ENCODE data around the gene PTPRU.

PTPRU gene

GRCh38 chr1:29342351-29342750 is 106.0 kb downstream of the PTPRU start:
- DNase-seq = no peak

DNA sequence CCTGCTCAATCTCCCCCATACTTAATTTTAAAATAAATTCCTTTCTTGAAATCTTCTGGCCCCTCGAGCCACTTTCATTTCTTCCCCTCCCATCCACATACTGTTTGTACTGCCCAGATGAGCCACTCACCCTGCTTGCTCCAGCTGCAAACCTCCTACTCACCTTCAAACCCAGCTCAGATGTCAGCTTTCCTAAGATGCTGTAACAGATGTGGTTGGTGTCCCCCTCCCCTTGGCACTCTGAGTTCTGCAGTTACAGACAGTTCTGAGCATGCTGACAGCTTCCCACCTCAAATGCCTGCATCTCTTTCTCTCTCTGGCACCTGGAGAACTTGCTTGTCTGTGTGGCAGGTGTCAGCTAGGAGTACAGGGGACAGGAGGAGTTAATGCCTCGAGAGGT is 106.7 kb downstream of the PTPRU start:
- DNase-seq = no peak

DNA sequence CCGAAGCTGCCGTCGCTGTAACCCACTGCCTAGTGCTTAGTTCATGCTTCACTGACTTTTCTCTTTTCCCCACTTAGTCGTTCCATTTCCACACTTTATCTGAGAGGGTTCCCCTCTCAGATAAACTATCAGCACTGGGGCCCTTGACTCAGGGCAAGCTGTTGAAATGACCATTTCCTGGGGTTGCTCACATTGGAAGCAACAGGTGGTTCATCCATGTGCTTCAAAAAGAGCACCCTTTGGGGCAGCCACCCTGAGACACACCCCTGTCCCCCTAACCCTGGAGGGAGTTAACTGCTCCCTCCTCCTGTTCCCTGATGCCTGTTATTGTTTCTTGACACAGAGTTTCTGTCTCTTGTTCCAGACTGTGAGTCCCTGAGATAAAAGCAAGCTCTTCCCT is 107.2 kb downstream of the PTPRU start:
- no peak for DNase-seq

DNA sequence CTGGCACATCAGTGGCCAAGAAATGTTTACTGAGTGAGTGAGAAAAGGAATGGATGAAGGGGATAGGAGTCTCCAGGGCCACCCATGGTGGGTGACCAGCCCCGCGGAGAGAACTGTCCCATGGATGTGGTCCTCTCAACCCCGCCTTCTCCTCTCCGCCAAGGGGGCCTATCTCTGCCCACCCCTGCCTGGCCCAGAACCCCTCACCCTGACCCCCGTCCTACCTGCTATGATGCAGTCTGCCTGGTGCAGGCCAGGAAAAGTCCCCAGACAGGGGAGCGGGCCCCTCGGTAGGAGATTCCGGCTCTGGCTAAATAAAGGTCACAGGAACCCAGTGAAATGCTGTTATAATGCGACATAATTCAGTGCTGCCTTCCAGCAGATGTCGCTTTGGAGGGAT is 107.6 kb downstream of the PTPRU start:
- DNase-seq = no peak

- DNase-seq = no peak
These were observed 108.0 kb downstream of the PTPRU start for GRCh38 chr1:29344336-29344735.

DNA sequence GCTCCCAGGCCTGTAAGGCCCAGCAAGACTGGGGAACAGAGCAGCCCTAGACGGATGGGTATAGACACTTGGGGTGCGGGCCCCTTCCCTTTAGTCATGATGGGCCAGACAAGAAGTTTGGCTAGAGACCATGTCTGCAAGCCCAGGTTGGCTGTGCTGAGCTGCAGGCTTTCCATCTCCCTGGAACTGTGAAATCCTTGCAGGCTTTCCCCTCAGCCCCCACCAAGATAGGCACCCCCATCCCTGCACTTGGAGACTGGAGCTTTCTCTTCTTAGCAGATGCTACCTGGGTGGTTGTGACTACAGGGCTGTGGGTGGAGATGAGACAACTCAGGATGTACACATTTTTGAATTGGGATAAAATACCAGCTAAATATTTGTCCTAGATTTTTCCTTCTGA is 110.3 kb downstream of the PTPRU start:
- no peak for DNase-seq

DNA sequence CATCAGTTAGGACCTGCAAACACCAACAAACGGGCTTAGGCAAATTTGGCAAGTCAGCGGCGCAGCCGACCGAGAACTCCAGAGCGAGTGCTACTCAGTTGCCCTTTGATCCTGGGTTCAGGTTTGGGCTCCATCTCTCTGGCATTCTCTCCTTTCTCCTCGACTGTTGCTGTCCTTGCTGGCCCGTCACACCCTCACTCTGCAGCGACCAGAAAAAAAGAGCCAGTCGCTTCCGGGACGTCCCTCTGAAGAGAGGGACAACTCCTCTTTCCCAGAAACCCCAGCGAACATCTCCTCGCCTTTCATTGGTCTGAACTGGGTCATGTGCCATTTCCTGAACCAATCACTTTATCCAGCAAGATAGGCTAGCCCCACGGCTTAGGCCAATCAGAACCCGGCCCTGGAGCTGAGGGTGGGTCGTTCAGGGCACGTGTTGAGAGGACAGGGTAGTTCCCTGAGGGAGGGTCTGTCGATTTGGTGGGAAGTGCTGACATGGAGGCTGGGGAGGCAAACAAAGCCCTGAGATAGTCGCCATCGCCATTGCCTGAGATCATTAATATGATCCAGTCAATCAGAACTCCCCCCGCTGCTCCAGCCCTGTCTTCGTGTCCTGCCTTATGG is 113.7 kb downstream of the PTPRU start:
- no peak for DNase-seq

DNA sequence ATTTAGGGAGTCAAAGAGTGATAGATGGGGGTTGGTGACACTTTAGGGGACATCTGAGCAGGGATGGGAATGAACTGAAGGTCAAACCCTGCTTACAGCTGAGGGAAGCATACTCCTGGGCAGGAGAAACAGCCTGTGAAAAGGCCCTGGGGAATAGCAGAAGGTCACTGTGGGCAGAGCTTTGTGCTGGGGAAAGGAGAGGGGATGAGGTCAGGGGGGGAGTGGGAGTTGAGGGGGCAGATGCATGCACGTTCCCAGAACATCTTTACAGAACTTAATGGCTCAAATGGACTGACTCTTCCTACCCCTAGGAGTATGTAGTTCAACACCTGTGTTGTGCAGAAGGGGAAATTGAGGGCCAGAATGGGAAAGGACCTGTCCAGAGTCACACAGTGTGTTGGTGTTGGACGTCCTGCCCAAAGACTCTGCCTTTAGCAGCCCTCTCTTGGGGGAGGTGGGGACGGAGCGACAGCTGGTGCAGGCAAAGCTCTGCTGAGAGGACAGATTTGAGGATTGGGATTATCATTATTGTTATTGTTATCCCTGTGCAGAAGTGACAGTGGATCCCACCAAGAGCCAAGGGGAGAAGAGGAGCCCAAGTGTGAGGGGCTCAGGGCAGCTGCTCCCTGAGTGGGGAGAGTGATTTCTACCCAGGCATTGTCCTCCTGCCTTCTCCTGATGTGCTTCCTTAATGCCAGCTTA is 116.5 kb downstream of the PTPRU start:
- DNase-seq = no peak

DNA sequence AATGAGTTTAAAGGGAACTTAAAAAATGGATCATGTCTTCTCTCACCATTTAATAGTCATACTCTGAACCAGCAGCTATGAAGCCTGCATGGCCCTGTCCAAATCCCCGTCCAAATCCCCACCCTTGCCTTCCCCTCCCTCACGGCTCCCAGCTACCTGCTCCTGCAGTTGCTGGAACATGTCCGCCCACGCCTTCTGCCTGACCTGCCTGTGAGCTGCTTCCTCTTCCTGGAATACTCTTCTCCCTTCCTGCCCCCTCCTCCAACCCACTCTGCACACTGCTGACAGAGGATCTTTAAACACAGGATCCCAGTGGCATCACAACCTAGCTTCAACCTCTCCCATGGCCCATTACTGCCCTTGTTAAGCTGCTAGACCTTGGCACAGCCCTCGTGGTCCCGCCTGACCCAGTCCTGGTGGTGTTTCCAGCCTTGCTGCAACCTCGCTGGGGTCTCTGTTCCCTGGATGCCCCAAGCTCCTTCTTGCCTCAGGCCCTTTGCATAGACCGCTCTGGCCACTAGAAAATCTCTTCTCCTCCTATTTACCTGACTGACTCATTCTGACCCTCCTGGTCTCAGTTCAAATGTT is 118.3 kb downstream of the PTPRU start:
- DNase-seq = no peak

DNA sequence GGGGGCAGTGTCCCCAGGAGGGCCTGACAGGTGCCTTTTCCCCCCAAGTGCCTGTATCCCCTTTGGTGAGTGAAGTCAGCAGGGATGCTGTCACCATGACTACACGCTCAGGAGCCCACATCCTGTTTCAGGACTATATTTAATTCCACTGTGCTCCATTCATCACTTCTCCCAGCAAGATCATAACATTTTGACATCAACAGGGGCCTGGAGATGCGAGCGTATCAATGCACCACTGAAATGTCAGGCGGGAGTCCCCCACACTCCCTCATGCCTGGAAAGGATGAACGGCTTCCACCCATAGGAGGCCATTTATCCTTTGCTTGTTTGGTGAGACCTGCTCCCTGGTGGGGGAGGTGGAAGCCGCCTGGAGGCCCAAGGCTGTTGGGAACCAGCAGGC is 119.1 kb downstream of the PTPRU start:
- no peak for DNase-seq

DNA sequence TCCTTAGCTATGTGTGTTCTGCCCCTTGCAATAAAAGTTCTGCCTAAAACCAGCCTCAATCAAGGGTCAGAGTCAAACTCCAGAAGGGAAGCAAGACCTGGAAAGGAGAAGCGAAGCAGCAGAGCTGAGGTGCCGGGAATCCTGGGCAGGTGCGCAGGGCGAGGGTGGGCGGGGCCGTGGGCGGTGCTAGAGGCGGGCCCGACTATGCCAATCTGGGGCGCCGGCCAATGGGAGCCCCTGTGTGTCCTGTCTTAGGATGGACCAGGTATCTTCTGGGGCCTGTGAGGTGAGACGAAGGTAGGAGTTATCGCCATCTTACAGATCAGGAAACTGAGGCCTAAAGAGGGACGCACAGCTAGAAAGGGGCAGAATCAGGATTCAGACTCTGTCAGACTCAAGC is 120.3 kb downstream of the PTPRU start:
- no peak for DNase-seq

- no peak for DNase-seq
These were observed 121.1 kb downstream of the PTPRU start for GRCh38 chr1:29357452-29357851.

- DNase-seq = no peak
These were observed 121.9 kb downstream of the PTPRU start for GRCh38 chr1:29358183-29358582.

GRCh38 chr1:29360768-29361167 is 124.4 kb downstream of the PTPRU start:
- no peak for DNase-seq

DNA sequence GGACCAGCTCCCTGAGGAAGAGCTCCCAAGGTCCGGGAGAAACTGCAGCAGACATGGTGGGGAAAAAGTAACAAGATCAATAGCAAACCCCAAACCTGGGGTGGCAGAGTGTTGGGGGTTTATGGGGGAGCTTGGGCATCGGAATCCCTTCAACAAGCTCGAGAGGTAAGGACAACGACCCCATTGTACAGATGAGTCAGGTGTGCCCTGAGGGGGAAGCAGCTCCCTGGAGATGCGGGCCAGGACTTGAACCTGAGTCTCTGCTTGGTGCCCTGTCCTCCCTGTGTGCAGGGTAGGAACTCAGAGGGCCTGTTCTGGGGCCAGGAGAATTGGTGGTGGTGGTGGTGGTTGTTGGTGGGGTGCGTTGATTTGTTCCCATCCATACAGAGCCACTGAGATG is 125.4 kb downstream of the PTPRU start:
- DNase-seq = no peak

GRCh38 chr1:29362116-29362515 is 125.8 kb downstream of the PTPRU start:
- no peak for DNase-seq

GRCh38 chr1:29362764-29363163 is 126.4 kb downstream of the PTPRU start:
- DNase-seq = no peak

DNA sequence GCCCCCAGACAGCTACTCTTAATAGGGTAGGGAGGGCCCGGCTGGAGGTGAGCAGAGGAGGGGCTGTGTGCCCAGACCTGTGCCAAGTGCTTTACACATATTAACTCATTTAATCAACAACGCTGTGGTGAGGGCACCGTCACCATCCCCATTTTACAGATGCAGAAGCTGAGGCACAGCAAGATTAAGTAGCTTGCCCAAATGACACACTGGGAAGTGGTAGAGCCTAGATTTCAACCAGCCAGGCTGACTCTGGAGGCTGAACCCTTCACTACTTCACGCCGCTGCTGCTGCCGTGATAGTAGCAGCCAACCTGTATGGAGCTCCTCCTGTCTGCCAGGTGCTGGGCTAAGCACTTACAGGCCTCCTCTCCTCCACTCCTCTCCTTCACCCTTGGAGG is 127.2 kb downstream of the PTPRU start:
- DNase-seq = no peak

- DNase-seq = no peak
These were observed 127.9 kb downstream of the PTPRU start for GRCh38 chr1:29364101-29364678.

DNA sequence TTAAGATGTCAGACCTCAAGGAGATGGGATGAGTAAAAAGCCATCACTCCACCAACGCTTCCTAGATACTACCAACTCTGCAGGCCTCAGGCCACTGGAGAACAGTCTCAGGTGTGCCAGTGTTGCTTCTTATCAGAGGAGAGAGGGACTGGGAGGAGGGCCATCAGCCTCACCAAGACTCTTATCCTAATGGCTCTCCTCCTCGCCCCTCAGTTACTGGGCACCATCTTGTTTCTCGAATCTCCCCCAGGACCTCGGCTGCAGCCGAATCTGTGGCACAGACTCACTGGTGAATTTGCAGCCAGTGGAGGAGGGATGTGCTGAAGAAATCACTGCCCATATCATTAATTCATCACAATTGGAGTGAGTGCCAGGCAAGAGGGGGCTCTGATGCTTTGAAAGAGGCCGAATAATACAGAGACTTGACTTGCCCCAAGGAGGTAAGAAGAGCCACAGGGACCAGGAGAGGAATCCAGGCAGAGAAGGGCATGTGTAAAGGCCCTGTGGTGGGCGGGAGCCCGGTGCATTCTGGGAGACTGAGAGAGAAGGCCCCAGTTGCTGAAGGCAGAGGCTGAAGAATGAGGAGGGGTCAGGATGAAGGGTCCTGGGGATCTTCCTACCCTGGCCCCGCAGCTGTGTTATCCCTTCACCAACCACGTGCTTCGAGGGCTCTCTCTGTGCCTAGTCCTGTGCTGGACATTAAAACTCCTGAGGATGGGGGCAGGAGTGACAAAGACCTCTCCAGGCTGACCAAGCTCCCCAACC is 129.8 kb downstream of the PTPRU start:
- DNase-seq = no peak

GRCh38 chr1:29368936-29369932 is 132.9 kb downstream of the PTPRU start:
- DNase-seq = no peak

GRCh38 chr1:29370067-29370466 is 133.7 kb downstream of the PTPRU start:
- no peak for DNase-seq

Data from NCI-H1105 treated with DMSO at 0.1 percent for 48 hours (cell line).